GM21528 (cell line): Measurements from ENCODE around the gene INF2.

Experiments used
- ATAC-seq: cut with Tn5 transposase; IDR thresholded peaks from one replicate; pipeline ENCODE4 v1.9.1; 2021; ENCODE audit warnings: mild to moderate bottlenecking, moderate library complexity; ENCODE audit not compliant: unreplicated experiment, low FRiP score

Gene INF2

DNA sequence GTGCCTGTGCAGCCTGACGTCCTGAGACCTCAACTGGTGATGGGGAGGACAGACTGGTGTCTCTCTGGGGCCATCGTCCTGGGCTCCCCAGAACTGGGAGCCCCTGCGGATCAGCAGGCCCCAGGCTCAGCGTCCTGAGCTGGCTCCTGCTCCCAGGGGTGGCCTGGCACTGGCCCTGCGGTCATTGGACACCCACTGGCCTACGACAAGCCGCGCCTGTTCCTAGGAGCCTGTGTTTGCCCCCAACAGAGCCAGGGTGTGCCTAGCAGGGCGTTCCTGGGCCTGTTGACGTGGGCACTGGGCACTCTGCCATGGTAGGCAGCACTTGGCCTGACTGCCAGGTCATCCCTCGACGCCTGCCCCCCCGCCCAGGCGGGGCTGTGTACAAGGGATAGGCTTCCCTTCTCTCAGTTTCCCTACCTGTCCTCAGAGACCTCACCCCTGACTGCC, 43.0 kb downstream of the INF2 start:
- no peak for ATAC-seq

GRCh38 chr14:104732931-104733681, 43.7 kb downstream of the INF2 start:
- ATAC-seq: no peak

DNA sequence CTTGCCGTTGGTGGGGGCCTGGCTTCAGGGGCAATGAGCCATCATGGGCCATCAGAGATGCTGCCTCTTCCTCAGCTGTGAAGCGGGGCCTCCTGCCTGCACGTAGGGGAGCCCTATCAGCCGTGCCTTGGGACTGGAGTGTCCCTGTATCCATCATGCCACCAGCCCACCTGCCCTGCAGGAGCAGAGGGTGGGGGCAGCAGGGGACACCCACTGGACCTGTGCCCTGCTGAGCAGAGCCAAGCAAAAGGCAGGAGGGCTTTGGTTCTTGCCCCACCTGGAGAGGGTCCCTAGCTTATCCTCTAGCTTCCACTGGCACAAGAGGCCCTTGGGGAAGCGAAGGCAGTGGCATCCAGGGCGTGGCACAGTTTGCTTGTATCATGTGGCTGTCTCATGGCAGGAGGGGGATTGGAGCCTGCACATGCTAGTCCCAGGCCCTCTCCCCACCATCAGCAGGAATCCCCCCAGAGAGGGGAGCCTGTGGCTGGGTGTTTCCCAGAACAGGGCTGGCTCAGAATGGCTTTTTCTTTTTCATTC, 44.7 kb downstream of the INF2 start:
- ATAC-seq: no peak

GRCh38 chr14:104734601-104734990, 45.2 kb downstream of the INF2 start:
- no peak for ATAC-seq

GRCh38 chr14:104734991-104735779, 45.8 kb downstream of the INF2 start:
- no peak for ATAC-seq

DNA sequence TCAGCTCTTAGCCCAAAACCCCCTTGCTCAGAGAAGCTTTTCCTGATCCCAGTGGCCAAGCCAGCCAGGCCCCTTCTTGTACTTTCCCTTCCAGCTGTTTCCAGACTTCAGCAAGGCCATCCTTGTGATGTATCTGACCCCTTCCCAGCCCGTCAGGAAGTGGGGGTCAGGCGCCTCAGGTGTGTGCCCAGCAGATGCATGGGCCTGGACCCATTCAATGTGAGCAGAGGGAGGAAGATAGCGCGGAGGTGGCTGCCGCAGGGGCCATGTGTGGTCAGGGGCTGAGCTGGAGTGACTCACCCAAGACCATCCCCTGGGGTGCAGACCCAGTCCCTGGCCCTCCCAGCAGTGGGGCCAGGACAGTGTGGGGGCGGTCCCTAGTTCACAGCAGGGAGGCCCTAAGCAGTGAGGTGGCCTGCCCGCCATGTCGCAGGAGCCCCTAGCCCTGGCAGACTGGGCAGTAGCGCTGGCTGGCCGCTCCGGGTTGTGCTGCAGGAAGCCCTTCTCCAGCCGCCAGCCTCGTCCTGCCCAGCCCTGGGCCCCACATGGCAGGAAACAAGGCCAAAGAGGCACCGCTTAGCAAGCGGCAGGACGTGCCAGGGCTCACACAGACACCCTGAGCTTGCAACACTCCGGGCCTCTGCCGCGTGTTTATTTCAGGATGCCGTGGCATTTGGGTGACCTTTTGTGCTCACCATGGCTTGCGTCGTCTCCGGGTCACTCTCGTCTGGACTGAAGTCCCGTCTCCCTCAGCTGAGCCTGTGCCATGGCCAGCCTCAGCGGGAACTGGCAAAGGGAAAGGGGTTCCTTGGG, 46.6 kb downstream of the INF2 start:
- no peak for ATAC-seq

- ATAC-seq: no peak
Measured at GRCh38 chr14:104738375-104739019, 49.1 kb downstream of the INF2 start.

- ATAC-seq: no peak
Measured at GRCh38 chr14:104739026-104739425, 49.6 kb downstream of the INF2 start.

DNA sequence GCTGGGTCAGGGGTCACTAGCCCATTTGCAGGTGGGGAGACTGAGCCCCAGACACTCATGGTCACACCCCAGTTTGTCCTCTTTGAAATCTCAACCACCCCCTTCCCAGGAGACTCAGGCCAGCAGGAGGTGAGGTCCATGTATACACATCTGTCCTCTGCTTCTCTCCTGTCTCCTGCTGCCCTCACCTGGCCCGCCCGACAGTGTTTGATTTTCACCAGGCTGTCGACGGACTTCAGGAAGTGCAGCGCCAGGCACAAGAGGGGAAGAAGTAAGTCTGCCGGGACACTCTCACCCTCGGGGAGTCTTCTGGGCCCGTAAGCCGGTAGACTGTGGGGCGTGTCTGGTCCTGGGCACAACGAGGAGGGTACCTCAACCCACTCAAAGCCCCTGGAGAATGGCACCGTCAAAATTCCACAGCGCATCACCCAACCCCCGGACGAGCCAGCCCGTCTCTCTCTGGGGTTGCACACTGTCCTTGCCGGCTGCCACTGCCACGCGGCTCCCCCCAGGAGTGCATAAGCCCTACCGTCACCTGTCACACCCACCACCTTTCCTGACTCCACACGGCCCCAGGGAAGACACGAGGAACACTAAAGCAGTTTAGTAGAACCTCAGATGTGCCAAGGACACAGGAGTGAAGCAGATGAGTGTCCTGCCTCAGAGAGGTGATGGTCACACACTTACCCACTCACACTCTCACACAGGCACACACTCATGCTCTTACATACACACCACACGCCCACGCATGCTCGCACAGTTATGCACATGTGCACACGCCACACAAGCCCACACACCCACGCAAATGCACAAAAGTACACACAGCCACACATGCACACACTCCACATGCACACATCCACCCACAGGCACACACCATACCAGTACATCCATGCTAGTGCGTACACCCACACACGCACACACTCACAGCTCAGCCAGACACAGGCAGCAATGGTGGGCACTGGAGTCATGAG, 50.4 kb downstream of the INF2 start:
- no peak for ATAC-seq

GRCh38 chr14:104741108-104741802, 51.8 kb downstream of the INF2 start:
- ATAC-seq: no peak

GRCh38 chr14:104741803-104742251, 52.4 kb downstream of the INF2 start:
- ATAC-seq: no peak

GRCh38 chr14:104742586-104743455, 53.4 kb downstream of the INF2 start:
- no peak for ATAC-seq

GRCh38 chr14:104743461-104744380, 54.3 kb downstream of the INF2 start:
- ATAC-seq: no peak

GRCh38 chr14:104744484-104744883, 55.1 kb downstream of the INF2 start:
- no peak for ATAC-seq

GRCh38 chr14:104745431-104745830, 56.0 kb downstream of the INF2 start:
- no peak for ATAC-seq

- ATAC-seq: no peak
Measured at GRCh38 chr14:104746071-104746545, 56.7 kb downstream of the INF2 start.
